GM18519 (cell line): ENCODE data around the gene EZH1.

Experiments used
- ATAC-seq: cut with Tn5 transposase; IDR thresholded peaks from one replicate; pipeline ENCODE4 v1.9.1; 2021; ENCODE audit warnings: mild to moderate bottlenecking, moderate library complexity; ENCODE audit not compliant: unreplicated experiment, low FRiP score

EZH1 gene

DNA sequence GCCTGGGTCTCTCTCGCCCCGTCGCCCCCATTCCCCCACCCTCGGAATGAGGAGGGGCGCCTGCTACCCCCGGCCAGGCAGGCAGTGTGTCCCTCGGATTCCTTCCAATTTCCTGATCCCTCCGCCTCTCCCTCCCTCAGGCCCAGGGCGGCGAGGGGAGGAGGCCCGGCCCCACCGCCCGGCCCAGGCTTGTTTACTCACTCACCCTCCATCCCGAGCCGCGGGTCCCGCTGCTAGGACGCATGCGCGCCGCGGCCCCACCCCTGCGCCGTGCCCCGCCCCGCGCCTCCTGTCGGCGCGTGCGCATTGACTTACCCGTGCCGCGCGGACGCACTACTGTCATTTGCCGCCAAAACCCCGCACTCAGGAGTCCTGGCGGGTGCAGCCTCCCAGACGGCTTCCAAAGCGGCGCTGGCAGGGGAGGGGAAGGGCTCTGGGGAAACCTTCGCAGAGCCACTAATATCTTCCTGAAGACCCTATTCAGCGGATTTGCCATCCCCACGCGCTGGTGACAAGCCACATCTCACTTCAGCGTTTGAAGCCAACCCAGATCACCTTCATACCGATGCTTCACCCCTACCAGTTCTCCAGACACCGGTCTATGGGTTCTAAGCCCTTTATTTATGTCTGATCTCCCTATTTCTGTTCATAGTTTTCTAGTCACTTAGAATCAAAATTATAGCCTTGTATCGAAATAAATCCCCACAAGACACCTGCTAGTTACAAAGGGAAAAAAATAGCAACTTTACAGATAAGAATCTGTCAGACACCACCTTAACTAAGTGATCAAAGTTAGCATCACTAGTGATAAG, at the start of gene EZH1:
Gene EZH1 (minus strand): TSS at position 235 of the 812 bp plus-strand sequence. CDS start 16,099 bp downstream, outside the sequence.
- ATAC-seq, result peak; percentile 42

DNA sequence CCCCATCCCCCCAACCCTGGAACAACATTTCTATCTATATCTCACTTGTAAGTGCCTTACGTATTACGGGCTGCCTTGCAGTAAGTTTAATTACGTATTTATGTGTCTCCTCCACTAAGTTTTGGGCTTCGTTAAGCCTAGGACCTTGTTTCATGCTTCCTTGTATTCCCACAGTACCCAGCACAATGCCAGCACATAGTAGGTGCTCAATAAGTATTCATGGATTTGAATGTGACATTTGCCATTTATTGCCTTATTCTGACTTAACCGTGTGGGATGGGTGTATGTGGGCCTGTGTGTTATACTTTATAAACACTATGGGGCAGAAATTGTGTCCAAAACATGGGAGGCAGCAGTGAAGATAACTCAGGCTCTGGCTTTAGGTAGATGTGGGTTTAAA, 47.7 kb upstream of the EZH1 start:
- no peak for ATAC-seq

- ATAC-seq, result no peak
Measured at GRCh38 chr17:42791948-42792347, 47.1 kb upstream of the EZH1 start.

GRCh38 chr17:42787266-42787665, 42.4 kb upstream of the EZH1 start:
- no peak for ATAC-seq

- no peak for ATAC-seq
Measured at GRCh38 chr17:42784811-42785592, 40.2 kb upstream of the EZH1 start.

GRCh38 chr17:42784409-42784808, 39.6 kb upstream of the EZH1 start:
- no peak for ATAC-seq

DNA sequence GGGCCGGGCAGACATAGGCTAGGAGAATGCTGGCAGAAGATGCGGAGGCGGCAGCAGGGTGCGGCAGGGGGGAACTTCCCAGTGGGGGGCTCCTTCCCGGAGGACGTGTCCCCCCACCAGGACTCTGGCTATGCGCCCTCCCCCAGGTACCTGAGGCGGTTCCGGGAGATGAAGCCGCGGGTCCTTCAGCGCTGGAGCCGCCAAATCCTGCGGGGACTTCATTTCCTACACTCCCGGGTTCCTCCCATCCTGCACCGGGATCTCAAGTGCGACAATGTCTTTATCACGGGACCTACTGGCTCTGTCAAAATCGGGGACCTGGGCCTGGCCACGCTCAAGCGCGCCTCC, 38.9 kb upstream of the EZH1 start:
- ATAC-seq, result no peak

DNA sequence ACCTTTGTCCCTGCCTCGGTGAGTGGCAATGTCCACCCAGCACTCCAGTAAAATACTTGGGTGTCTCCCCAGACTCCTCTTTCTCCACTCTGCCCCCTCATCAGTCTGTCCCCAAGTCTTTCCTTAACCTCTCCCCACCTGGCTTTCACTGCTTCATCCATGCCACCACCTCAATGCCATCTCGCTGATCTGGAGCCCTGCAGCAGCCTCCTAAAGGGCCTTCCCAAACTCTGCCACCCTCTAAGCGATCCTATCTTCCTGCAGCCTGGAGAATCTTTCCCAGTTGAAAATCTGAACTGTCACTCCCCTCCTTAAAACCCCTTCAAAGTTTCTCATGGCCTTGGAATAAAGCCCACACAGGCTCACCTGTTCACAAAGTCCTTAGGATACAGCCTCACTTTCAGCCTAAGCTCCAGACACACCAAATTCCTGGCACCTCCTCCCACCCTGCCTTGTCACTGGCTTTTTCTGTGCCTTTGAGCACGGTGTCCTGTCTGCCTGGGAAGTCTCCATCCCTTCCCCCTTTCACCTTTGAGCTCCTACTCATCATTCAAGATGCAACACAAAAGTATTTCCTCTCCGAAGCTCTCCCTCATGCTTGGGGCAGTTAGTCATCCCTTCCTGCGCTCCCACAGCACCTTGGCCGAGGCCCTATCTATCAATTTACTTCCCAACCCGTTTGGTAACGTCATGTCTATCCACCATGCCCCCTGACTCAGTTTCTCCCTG, 38.4 kb upstream of the EZH1 start:
- ATAC-seq, result no peak

DNA sequence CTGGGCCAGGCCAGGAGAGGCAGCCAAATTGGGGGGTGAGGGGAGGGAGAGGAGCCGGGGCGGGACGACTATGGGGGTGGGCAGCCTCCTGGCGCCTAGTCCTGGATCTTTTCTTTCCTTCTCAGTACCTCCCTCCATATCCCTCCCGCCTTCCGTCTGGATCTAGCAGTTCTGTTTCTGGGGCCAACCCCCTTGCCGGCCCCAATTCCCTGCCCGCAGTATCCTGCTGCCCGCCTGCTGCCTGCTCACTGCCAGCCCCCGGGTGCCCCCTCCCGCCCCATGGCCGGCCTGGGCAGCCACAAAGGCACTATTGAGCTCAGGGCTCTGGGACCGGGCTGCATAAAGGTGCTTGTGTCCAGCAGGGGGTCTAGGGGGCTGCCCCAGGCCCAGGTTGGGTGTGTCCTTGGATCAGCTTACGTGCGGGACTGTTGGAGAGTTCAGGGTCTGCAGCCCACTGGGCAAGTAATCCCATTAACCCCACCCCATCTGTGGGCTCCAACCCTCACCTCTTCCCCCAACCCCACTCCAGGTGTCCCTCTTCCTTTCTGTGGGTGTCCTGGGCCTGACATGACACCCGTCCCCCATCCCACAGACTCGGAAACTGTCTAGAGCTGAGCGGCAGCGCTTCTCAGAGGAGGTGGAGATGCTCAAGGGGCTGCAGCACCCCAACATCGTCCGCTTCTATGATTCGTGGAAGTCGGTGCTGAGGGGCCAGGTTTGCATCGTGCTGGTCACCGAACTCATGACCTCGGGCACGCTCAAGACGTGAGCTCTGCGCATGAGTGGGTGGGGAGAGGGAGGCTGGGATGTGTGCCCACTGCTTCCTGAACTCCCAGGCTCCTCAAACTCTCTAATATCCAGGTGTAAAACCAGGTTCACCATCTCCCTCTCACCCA, 37.6 kb upstream of the EZH1 start:
- no peak for ATAC-seq

DNA sequence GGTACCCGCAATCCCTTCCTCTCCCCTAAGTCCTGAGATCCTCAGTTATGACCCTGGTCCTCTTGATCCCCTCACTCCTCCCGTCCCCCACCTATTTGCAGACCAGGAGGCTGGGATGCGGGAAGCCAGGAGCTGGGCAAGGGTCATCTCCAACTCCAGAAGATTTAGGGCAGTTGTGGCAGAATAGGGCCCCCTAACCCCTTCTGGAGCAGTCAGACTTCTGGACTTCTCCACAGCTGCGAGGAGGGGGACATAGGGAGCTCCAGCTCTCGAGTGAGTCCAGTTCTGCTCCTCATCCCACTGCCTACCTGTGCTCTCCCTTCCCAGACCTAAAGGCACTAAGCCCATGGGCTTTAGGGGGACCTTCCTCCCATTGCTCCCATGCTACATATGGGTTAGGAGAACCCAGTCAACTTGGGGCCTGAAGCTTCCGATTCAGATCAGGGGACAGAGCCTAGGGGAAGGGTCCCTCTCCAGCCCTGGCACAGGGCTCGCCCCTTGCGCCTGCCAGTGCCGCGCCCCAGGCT, 36.9 kb upstream of the EZH1 start:
- ATAC-seq, result no peak

DNA sequence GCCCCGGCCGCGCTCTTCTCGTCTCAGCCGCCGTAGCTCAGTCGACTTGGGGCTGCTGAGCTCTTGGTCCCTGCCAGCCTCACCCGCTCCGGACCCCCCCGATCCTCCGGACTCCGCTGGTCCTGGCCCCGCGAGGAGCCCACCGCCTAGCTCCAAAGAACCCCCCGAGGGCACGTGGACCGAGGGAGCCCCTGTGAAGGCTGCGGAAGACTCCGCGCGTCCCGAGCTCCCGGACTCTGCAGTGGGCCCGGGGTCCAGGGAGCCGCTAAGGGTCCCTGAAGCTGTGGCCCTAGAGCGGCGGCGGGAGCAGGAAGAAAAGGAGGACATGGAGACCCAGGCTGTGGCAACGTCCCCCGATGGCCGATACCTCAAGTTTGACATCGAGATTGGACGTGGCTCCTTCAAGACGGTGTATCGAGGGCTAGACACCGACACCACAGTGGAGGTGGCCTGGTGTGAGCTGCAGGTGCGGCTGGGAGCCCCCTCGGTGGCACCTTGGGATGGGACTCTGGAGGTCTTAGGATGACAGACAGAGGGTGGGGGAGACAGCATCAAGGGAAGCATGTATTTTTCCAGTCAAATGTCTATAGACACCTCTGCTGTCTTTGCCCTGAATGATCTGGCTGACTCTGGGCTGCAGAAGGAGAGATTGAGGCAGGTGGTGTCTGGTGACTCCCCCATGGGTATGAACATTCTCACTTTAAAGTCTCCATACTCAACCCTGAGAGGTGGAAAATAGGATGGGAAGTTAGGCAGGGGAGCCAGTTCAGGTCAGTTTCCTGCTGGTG, 36.2 kb upstream of the EZH1 start:
- no peak for ATAC-seq

GRCh38 chr17:42779936-42780850, 35.4 kb upstream of the EZH1 start, which contains the start of gene WNK4:
Gene WNK4 (plus strand): TSS chr17:42780610. CDS start chr17:42780699, 89 bp downstream.
- no peak for ATAC-seq

DNA sequence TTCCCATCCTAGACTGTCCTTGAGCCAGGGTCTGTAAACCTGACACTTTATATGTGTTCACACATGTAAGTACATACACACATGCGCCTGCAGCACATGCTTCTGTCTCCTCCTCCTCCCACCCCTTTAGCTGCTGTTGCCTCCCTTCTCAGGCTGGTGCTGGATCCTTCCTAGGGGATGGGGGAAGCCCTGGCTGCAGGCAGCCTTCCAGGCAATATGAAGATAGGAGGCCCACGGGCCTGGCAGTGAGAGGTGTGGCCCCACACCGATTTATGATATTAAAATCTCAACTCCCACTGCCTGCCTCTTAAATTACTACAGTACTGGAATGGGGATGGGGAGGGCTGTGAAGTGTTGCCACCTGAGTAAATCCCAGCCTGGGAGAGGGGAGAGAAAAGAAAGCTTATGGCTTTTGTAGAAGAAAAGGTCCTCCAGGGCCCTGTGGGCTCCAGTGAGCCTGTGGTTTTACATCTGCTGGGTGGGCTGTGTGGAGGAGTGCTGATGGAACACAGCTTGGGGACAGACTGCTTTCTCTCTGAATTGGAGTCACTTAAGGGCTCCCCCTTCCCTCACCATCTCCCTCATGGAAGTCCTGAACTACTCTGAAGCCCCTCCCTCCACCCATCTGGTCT, 34.6 kb upstream of the EZH1 start:
- no peak for ATAC-seq

DNA sequence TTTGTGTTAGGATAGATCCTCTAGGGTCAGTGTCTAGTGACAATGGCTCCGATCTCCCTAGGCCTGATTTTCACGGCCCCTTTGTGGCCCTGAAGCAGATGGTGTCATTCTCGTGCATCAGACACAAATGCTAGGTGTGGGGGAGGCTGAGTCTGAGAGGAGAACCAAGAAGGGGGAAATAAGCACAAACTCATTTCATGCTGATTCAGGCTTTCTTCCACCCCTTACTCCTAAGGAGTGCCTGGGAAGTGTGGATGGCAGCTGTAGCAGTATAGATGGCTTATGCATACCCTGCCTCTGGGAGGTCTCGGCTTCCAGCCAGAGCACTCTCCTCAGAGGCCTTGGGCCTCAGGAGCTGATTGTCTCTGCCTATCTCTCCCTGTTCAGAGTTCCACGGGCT, 33.7 kb upstream of the EZH1 start:
- ATAC-seq, result no peak

GRCh38 chr17:42775534-42776098, 30.8 kb upstream of the EZH1 start:
- no peak for ATAC-seq

- no peak for ATAC-seq
Measured at GRCh38 chr17:42774066-42774745, 29.4 kb upstream of the EZH1 start.
